ENCODE measurements around the gene CTXN1.
"Not testable (repeated sequence)": the region's sequence is repeated elsewhere in the genome, so short reads cannot be mapped to it uniquely, and the experiment has no call there.

CTXN1 gene

DNA sequence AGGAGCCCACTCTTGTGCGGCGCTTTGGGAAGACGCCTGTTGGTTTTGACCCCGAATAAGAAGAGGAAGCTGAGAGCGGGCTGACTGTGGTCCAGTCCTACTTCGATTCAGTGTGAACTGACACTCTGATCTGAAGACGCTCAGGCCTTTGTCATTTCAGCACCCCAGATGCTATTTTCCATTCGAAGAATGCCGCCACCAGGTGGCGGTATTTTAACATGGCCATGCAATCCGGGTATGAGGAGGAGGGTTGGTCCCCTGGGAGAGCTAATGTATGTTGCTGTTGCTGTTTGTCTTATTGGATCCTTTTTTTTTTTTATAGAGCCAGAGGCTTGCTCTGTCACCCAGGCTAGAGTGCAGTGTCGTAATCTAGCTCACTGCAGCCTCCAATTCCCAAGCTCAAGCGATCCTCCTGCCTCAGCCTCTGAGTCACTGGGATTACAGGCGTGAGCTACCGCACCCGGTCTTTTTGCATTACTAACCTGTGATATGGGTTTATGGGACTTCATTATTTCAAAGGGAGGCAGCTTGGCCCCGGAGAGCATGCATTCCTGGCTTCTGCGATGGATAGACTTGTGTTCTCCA lies 18.3 kb upstream of the CTXN1 start:
- peak; percentile 85 for DNase-seq

DNA sequence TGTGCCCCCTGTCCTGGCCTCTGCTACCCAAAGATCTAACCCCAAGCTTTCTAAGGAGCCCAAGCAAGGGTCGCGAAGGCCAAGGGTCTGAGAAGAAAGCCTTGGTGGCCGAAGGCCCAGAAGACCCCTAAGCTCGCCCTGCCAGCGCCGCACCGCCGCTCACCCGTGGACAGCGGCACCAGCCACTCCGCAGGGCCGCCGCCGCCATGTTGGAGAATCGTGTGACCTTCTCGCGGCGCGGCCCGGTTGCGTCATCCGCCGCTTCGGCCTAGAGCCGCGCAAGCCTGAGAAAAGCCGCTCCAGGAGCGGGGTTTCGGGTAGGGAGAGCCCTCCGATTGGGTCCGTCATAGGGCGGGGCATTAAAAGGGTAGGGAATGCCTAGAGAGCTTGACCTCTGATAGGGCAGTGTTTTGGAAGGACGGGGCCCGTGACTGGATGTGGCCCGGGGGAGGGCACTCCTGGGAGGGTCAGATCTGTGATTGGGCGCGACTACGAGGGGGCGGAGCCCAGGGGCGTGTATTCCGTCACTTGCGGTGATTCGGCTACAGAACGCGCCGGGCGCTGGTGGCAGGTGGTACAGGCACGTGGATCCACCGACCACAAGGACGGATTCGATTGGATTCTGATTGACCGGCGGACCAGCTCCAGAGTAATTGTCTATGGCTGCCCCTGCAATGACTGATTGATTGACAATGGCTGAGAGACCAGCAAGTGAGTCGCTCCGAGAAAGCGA lies 17.7 kb upstream of the CTXN1 start, which contains the start of gene TIMM44:
Gene TIMM44, minus strand, starts transcription at position 223 of the 733 bp plus-strand sequence. Its CDS starts 15 bp downstream, at position 208.
- DNase-seq, result peak; percentile 99

DNA sequence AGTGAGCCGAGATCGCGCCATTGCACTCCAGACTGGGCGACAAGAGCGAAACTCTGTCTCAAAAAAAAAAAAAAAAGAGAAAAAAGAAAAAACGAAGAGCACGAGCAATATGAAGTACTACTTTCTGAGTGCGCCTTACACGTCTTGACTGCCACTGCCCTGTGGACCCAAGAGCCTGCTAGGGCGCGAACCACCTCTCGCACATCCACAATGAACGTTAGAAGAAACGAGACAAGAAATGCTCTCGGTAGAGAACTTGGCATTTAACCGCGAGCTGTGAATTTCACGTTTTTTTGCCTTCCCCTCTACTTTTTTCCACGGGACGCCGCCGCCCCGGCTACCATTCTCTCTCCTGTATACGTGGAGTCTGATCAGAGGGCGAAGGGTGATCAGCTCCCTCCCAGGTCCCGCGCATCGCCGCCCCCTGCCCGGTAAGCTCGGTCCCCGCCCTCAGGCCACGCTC lies 17.1 kb upstream of the CTXN1 start:
- no peak for DNase-seq

DNA sequence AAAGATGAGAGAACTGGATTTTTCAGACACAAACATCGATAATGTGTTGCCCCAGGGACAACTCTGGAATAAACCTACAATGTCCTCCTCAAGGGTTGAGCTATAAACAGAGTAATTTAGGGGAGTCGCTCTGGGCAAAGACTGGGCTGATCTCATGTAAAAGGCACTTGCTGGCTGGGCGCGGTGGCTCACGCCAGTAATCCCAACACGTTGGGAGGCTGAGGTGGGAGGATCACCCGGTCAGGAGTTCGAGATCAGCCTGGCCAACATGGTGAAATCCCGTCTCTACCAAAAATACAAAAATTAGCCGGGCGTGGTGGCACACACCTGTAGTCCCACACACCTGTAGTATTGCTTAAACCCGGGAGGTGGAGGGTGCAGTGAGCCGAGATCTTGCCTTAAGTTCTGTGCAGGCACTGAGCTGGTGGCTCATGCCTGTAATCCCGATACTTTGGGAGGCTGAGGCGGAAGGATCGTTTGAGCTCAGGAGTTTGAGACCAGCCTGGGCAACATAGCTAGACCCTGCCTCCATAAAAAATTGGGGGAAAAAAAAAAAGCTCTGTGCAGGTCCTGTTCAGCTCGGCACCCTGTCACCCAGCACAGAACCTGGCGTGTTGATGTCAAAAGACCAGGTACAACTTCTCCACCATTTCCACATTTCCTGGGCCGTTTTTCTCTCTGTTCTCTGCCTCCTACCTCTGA lies 16.1 kb upstream of the CTXN1 start:
- no peak for DNase-seq

DNA sequence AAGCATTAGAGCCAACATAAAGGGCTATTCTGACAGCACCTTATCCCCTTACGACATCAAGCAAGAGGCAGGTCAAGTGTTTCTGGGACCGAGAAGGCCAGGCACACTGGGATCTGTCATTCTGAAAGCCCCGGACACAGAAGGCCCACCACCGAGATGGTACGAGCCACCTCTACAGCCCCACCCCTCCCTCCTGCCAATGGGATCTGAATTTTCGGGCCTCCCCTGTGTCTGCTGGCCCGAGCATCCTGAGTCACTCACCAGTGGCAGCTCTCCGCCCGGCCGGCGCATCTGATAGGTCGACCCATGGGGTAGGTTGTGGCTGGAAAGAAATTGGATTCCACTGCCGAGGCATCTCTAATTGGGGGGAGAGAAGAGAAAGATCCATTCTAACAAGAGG lies 14.9 kb upstream of the CTXN1 start:
- no peak for DNase-seq

DNA sequence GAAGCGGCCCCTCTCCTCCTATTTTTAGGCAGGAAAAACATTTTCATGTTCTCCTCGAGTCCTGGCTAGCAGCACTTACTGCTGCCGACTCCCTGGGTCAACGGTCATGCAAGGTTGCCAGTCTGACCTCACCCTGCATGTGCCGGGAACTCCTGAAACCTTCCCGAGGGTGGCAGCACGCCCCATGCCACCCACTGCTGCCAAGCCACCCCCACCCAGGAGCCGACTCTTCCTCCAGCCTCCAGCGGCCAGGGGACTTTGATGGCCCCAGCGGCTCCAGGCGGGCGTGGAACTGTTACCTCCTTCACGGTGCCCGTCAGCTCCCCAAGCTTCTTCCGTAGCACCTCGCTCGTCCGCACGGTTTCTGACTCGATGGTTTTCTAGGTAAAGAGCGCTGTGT lies 8.8 kb upstream of the CTXN1 start:
- no peak for DNase-seq

DNA sequence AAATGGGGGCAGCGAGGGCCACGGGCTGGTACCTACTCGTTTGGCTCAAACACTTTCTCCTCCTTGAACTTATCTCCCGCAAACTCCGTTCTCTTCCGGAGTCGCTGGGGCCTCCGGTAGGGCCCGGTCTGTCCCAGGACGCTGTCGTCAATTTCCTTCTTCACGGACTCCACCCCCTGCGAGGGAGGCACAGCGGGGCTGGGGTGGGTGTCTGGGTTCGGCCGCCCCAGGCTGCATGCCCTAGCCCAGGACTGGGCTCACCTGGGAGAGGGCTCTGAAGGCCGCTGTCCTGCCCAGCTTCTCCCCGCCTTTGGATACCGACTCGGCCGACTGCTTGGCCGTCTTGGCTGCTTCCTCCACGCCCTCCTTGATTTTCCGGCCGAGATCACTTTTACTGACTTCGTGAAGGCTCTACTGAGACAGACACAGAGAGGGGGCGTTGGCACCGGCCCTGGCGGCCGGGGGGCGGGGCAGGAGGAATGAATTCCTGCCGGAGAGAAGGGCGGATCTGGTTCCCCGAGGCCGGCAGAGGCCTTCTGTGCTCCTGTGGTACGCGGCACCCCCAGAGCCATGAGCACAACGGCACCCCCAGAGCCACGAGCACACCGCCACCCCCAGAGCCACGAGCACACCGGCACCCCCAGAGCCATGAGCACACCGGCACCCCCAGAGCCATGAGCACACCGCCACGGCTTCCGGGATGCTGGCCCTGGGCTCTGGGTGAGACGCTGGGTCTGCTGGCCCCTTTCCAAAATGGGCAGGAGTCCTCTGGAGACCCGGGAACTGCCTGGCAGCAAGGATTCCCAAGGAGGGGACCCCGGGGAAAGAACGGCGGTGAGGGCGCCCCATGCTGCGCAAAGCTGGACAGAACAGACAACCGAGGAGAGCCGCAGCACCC lies 8.1 kb upstream of the CTXN1 start:
- no peak for DNase-seq

DNA sequence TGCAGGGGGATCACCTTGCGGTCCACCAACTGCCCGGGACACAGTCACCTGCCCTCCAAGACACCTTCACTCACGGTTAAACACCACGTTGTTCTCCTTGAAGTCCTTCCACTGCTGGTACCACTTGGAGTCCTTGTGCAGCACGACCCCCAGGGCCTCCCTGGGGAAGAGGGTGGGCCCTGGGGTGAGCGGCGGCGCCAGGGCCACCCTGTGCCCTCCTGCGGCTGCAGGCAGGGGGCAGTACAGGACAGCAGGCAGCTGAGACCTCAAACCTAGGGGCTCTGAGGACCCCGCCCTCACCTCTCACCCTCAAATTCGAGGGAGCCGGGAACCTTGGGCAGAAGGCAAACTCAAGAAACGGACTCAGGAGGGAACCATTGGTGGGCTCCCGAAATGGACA lies 7.5 kb upstream of the CTXN1 start:
- no peak for DNase-seq

DNA sequence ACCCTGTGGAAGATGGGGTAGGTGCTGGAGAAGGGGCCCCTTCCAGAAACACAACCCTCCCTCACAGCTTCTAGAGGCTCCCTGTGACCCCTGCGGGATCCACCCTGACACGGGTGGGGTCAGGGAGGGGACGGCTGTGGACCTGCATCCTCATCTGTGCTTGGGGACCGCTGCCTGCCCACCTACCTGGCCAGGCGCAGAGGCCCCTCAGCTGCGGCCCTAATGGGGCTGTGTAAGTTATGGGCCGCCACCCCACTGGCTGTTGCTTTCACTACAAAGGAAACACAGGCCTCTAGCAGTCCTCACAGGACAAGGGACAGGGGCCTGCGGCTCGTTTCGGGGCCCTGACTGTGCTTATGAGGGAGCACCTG lies 7.0 kb upstream of the CTXN1 start:
- DNase-seq, result no peak

DNA sequence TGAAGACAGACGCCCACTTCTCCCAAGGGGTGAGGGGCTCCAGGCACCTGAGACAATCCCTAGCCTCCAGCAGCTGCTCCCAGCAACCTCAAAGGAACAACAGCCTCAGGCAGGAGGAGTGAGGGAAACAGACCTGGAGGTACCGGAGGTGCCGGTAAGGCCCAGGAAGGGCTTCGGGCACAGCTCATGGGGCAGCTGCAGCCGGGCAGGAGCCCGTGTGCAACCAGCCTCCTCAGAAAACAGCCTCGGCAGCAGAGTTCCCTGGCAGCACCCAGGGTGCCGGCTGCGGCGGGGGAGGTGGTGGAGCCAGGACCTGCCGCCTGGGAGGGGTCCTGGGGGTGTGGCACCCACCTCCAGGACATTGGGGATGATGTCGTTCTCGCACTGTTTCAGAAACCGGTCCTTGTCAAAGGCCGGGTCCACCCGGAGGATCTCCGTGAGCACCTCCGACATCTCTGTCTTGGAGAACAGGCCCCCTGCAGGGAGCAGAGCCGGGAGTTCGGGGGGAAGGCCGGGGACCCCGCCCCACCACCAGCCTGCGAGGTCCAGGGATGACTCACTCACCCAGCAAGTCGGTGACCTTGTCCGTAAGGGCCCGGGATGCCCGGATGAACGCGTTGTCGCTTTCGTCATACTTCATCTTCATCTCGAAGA lies 6.5 kb upstream of the CTXN1 start:
- DNase-seq, result no peak

DNA sequence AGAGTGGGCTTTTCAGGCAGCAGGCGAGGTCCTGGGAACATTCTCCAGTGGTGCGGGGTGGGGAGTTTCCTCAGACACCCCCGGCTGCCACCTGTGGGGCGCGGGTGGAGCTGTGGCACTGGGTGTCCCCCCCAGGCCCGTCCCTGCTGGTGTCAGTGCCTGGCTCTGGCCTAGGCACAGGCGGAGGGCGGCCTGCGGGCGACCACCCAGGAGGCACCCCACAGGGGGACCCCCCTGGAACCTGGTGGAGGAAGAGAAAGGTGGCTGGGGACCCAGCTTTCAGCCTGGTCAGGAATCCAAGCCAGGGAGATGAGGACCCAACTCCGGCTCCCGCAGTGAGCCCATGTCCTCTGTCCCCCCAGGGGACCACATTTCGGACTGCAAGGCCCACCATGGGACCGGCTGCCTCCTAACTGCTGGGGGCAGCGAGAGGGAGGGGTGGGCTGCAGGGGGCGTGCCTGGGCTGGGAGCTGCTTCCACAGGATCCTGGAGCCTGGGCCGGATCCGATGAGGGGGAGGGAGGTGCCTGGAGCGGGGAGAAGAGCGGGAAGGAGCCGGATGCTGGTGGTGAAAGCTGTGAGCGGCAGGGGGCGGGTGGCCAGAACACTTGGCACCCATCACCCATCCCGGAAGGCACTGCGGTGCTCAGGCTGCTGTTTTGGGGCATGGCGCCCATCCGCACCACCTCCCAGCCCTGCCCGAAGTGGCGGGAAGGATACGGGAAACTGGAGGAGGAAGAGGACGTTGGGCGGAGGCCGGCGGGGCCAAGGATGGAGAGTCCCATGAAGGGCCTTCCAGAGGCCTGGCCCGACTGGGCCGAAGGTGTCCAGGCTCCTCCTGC lies 5.5 kb upstream of the CTXN1 start:
- DNase-seq, result no peak

DNA sequence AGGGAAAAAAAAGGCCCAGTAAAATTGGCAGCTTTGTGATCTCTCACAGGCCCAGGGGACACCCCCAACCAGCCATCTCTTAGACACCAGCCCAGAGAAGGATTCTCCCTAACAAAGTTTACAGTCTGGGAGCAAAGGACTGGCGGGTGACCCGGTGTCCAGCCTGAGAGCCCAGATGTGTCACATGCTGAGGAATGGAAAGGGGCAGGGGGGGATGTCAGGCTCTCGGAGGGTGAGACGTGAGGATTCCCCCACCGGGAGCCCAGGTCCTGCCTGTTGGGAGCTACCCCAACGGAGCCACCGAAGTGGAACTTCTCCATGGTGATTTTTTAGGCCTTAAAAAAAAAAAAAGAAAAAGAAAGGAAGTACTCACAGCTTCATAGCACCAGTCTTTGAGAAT lies 4.8 kb upstream of the CTXN1 start:
- no peak for DNase-seq

DNA sequence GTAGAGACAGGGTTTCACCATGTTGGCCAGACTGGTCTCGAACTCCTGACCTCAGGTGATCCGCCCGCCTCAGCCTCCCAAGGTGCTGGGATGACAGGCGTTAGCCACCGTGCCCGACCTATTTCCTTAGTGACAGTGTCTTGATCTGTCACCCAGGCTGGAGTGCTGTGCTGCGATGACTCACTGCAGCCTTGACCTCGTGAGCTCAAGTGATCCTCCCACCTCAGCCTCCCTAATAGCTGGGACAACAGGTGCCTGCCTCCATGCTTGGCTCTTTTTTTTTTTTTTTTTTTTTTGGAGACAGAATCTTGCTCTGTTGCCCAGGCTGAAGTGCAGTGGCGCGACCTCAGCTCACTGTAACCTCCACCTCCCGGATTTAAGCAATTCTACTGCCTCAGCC lies 4.1 kb upstream of the CTXN1 start:
- DNase-seq, result not testable (repeated sequence)

DNA sequence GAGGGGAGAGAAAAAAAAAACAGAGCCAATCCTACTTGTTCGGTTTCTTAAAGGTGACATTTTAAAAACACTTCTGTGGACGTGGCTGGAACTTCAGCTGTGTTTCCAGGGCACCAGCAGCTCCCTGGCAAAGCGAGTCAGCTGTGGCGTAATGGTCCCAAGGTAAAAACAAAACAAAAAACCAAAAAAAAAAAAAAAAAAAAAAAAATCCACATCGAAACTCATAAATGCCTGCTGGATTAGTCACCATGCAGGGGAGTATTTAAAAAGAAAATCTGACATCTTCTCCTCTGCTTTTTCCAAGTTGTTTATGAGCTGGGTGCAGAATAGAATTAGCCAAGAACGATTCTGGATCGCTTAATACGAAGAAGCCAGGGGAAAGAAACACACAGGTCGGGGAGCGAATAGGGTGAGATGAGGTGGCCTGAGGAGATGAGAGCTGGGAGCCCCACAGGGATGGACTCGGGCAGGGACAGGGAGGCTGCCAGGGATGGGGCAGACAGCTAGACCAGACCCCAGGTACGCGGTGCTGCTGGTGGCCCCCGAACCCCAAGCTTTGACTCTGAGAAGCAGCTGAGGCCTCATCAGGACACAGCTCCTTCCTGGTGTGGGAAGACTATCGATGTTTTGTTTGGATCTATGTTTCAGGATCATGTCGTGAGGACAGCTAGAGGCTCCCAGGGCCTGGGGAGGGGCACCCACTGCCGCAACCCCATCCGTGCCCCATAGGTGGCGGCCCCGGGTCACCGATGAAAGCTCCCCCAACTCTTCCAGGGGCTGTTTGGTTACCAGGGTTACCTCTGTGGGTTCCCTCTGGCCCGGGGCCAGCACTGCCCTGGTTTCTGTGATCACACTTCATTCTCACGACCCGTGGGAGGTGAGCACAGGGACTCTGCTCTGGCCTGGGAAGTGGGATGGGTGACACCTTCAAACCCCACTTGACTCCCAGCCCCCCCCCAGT lies 3.1 kb upstream of the CTXN1 start:
- DNase-seq, result peak; percentile 47

DNA sequence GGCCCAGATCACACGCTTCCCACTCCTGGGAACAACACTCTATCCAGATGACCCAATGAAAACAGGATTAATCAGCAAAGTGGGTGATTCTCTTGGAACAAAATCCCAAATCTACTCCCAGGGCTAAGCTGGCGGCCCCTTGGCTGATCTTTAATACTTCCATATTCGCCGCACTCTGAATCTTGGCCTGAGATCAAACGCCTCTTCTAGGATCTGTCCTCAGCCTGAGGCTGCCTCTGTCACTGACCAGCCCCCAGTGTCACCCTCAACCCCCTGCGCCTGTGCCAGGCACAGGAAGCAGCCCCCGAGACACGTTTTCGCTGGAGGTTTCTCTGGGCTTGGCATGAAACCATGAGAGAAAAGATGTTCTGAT lies 2.4 kb upstream of the CTXN1 start:
- DNase-seq, result no peak

DNA sequence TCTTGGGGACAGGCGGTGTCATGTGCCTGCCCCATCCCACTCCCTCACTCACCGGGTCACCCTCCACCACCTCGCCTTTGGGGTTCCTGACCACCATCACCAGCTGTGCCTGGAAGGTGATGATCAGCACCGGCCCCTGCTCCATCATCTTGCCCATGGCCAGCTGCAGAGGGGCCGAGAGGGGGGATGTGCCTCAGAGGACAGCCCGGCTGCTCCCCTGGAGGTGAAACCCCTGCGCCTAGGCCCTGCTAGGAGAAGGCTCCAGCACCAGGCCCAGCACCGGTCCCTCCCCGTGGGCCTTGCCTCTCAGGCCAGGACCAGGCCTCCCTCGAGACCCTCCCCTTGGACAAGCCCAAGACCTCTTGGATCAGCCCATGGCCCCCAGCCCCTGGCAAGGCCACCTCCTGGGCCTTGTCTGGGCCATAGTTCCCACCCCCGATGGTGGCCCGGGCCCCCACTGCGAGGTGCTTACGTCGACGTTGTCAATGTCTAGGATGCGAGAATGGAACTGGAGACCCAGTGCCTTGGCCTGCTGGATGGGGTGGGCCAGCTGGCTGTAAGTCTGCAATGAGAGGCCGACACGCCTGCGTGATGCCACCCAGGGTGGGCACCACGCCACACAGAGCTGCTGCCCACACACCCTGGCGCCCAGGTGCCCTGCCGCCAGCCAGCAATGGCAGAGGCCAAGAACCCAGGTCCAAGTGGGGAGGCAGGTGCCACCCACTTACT lies 1.8 kb upstream of the CTXN1 start:
- no peak for DNase-seq

DNA sequence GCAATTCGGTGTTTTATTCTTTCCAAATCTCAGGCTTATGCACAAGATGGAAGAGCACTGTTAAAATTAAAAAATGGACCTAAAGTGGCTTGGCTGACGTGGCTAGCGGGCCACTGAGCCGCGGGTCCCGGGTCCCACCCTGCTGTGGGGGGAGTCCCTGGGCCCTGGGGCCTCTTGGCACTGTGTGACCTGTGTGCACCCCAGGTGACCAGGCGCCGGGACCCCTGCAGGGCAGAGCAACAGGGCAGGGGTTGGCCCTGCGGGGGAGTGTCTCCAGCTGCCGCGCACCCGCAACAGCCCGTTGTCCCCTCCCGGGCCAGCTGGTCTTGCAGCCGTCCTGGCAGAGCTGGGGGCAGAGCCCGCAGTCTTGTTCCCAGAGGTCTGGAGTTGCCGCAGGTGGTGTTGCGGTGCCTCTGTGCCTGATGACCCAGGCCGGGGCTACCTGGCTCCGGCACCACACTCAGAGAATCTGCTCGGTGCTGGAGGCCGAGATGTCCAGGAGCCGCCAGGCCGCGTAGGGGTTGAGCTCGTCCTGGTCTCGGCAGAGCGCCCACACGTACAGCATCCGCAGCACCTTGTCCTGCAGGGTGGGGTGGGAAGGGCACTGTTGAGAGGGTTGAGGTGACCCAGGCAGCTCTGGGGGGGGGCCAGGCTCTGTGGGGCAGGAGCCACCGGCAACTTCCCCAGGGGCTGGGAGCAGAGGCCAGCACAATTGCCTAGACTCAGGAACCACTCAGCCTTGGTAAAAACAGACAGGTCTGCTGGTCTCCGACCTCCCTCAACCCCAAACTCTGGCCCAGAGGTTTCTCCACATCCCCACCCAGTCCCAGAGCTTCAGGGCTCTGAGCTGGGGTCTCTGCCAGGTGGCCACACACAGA lies 1.0 kb upstream of the CTXN1 start:
- no peak for DNase-seq

DNA sequence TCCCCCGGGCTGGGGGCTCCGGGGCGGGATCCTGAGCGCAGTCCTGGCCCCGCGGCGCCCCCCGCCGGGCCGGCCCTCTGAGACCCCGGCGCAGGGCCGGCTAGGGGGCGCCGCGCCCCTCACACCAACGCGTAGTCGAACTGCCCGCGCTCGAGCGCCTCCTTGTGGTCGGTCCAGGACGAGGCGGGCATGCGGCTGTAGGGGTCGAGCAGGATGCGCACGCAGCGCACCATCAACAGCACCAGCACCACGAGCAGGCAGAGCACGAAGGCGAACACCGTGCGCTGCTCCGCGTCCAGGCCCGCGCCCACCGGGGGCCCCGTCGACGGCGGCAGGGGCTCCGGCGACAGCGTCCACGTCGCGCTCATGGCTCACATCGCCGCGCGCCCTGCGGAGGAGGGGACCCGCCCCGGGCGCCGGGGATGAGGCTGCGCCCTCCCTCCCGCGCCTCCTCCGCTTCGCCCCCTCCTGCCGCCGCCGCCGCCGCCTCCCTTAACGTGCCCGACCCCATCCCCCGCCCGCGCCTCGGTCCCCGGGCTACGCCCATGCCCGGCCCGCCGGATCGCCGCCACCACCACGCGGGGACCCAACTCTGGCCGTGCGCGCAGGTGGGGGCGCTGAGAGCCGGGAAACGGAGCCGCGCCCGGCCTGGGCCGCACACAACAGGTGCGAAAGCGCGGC lies 624 bp downstream of the CTXN1 start:
- peak; percentile 75 for DNase-seq
